GM12878 (cell line): Measurements from ENCODE around the gene PHC3. TPM values are rescaled to one million over a fixed set of nuclear protein-coding genes. Genes with fewer than 3 reads are reported as not detected.
A peak's percentile ranks its signal among the peaks of the same experiment; 100 is the strongest.

Experiments
- ATAC-seq: fragments of 200-7000 bp; cut with Tn5 transposase; 3 replicates; pipeline ENCODE4 v1.9.1; 2020; ENCODE audit warnings: mild to moderate bottlenecking, moderate library complexity
- BruUV-seq: library from RNA; stranded (reverse); fragments of 400-500 nt; replicated peaks from 2 replicates; lab custom pipeline; 2021; lab: Mats Ljungman, UMichigan
- CTCF ChIA-PET: fragments of 300-600 bp; sonication (Branson Sonifier 250); formaldehyde crosslinking; extraction: SDS; loops from one replicate; lab custom pipeline; 2021; ENCODE audit warnings: inconsistent platforms; lab: Yijun Ruan, JAX
- POLR2A ChIA-PET: fragments of 350-600 bp; formaldehyde crosslinking; extraction: SDS; loops from one replicate; lab custom pipeline; 2021; ENCODE audit warnings: inconsistent platforms; lab: Charles Lee
- RAD21 ChIA-PET: fragments of 300-600 bp; sonication (Branson Sonifier 250); formaldehyde crosslinking; loops from one replicate; lab custom pipeline; 2023; ENCODE audit warnings: antibody characterized with exemption; ENCODE audit not compliant: unreplicated experiment; lab: Charles Lee
- SMC1A ChIA-PET: fragments of 300-600 bp; sonication (Branson Sonifier 250); formaldehyde crosslinking; loops from one replicate; lab custom pipeline; 2023; ENCODE audit not compliant: unreplicated experiment, uncharacterized antibody; lab: Charles Lee
- DNase-seq: peaks from one replicate; pipeline ENCODE4 v3.0.0-alpha.2; 2011; ENCODE audit warnings: low read depth, low spot score
- FAIRE-seq: peaks from 3 replicates; lab custom pipeline; 2011; peaks lifted over from hg19 to GRCh38; lab: Jason Lieb, UNC
- H2AFZ ChIP-seq: 2 replicates; pipeline ENCODE4 v1.6.0; 2011; ENCODE audit warnings: low read depth, low read length, control low read depth; ENCODE audit not compliant: control insufficient read depth
- H3K27ac ChIP-seq: 2 replicates; pipeline ENCODE4 v1.5.1; 2011; ENCODE audit warnings: control low read depth; ENCODE audit not compliant: control insufficient read depth, insufficient read depth
- H3K27me3 ChIP-seq, 2 experiments: replicated peaks in 1 of 2; 2 replicates each; pipeline versions ENCODE4 v1.6.0 to v1.6.1; 2011; ENCODE audit warnings: low read length in 1 of 2; ENCODE audit not compliant: control insufficient read depth in 2 of 2, insufficient read depth in 2 of 2
- H3K36me3 ChIP-seq, 2 experiments: 2 replicates each; pipeline ENCODE4 v1.5.1; 2011; ENCODE audit warnings: low read length in 1 of 2; ENCODE audit not compliant: control insufficient read depth in 2 of 2, insufficient read depth in 2 of 2
- H3K4me1 ChIP-seq: 2 replicates; pipeline ENCODE4 v1.6.1; 2011; ENCODE audit warnings: mild to moderate bottlenecking, low read length, moderate library complexity, mixed read lengths; ENCODE audit not compliant: control insufficient read depth, insufficient read depth
- H3K4me2 ChIP-seq: 2 replicates; pipeline ENCODE4 v1.6.0; 2011; ENCODE audit warnings: control low read depth; ENCODE audit not compliant: control insufficient read depth, insufficient read depth
- H3K4me3 ChIP-seq: fragments of 200-600 bp; sonication (generic); 2 replicates; pipeline ENCODE4 v1.5.1; 2016
- H3K79me2 ChIP-seq: 2 replicates; pipeline ENCODE4 v1.6.0; 2011; ENCODE audit warnings: low read length; ENCODE audit not compliant: control insufficient read depth, insufficient read depth
- H3K9ac ChIP-seq: 2 replicates; pipeline ENCODE4 v1.8.0; 2011; ENCODE audit warnings: low read length, control low read depth, mixed read lengths; ENCODE audit not compliant: control insufficient read depth, insufficient read depth
- H3K9me3 ChIP-seq: replicated peaks from 3 replicates; pipeline ENCODE4 v1.5.1; 2011; ENCODE audit warnings: mild to moderate bottlenecking, low read length; ENCODE audit not compliant: control insufficient read depth, insufficient read depth
- H4K20me1 ChIP-seq: 2 replicates; pipeline ENCODE4 v1.6.0; 2011; ENCODE audit not compliant: control insufficient read depth, insufficient read depth
- HCFC1 ChIP-seq: fragments of 150-350 bp; IDR thresholded peaks from 2 replicates; pipeline ENCODE4 v1.6.1; 2014; ENCODE audit warnings: low read length
- IRF5 ChIP-seq: fragments of 450-650 bp; IDR thresholded peaks from 2 replicates; pipeline ENCODE4 v1.6.1; 2017; ENCODE audit warnings: borderline replicate concordance
- JUND ChIP-seq: IDR thresholded peaks from 2 replicates; pipeline ENCODE4 v1.6.1; 2012; ENCODE audit warnings: low read depth, mild to moderate bottlenecking, low read length, improper control_type of control experiment, moderate library complexity
- RCOR1 ChIP-seq: conservative IDR thresholded peaks from 2 replicates; pipeline ENCODE4 v1.6.1; 2012; ENCODE audit warnings: low read depth, low read length, improper control_type of control experiment
- RUNX3 ChIP-seq: IDR thresholded peaks from 2 replicates; pipeline ENCODE4 v1.6.1; 2012; ENCODE audit warnings: low read length, inconsistent platforms
- SPI1 ChIP-seq: IDR thresholded peaks from 2 replicates; pipeline ENCODE4 v1.6.1; 2011; ENCODE audit warnings: low read depth, mild to moderate bottlenecking, low read length, moderate library complexity, borderline replicate concordance; ENCODE audit not compliant: insufficient read depth
- ZNF592 ChIP-seq: fragments of 450-650 bp; IDR thresholded peaks from 2 replicates; pipeline ENCODE4 v1.6.1; 2017; ENCODE audit warnings: mild to moderate bottlenecking, moderate library complexity
- WGBS: methylation state at CpG from one replicate; pipeline ENCODE4 v1.1.6; 2016; ENCODE audit warnings: low lambda C conversion rate; ENCODE audit not compliant: insufficient replicate concordance, insufficient coverage; ENCODE audit errors: missing lambda C conversion rate; 5-methylcytosine and 5-hydroxymethylcytosine counted together
- in situ Hi-C: fragments of 300-500 bp; cut with MboI; formaldehyde crosslinking; loops from 9 replicates; pipeline ENCODE4 v1.14.3; 2018; ENCODE audit warnings: mixed read lengths
- intact Hi-C: fragments of 100-400 bp; cut with micrococcal nuclease; formaldehyde crosslinking; loops from one replicate; pipeline ENCODE4 v1.14.2; 2022; ENCODE audit not compliant: unreplicated experiment
- polyA plus RNA-seq, 11 experiments: library from polyadenylated mRNA; depleted of rRNA in 4 of 11; unstranded in 6 of 11; stranded (reverse) in 5 of 11; fragments of >200 nt; fragmentation: Nextera tagmentation in 4 of 11; fragmentation: Illumina TruSeq in 1 of 11; extraction: Ambion mirVana in 4 of 11; extraction: Trizol in 1 of 11; gene quantifications; 1 replicate in 1 of 11; 2 replicates in 10 of 11; pipeline versions ENCODE4 v1.2.1 to v1.2.3, GENCODE V29; 2011 to 2016; ENCODE audit warnings: inconsistent platforms in 2 of 11, missing spikeins in 2 of 11, low read depth in 1 of 11
- total RNA-seq, 4 experiments: library from RNA; depleted of rRNA in 3 of 4; stranded (reverse); fragments of >200 nt in 3 of 4; fragmentation: Illumina TruSeq in 1 of 4; extraction: Trizol in 1 of 4; gene quantifications; 2 replicates each; pipeline versions ENCODE4 v1.2.1 to v1.2.3, GENCODE V29; 2013 to 2021
- TF ChIP-seq, protein P1 (sequence below): fragments of 450-650 bp; IDR thresholded peaks from 2 replicates; pipeline ENCODE4 v1.6.1; 2016; ENCODE audit warnings: mild to moderate bottlenecking
- TF ChIP-seq, protein P2 (sequence below): fragments of 150-350 bp; IDR thresholded peaks from 2 replicates; pipeline ENCODE4 v1.6.1; 2016; ENCODE audit warnings: low read depth, low read length

Gene PHC3
- total and polyA plus RNA-seq, 10 of the 15 experiments (the other 5 are each of a cell fraction or from before 2014, with no cell fraction given) = 3.3 to 62.3 (median 22.1) TPM

DNA sequence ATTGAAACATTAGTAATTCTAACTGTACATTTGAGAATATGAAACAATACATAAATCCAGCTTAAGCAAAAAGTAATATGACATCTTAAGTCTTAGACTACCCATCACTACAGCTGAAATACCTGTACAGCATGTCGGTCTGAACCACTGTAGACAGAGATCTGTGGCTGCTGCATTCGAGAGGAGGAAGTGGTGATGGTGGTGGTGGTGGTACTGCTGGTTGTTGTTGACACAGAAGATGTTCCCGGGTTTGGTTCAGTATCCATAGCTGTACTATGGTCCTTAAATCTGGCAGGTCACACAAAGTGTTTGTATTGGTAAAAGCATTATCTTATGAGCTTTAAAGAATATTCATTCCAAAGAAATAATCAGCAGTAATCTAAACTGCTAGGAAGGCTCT lies 2.9 kb downstream of the PHC3 start (continued):
- TF ChIP-seq ZNF592 = no peak
- TF ChIP-seq RUNX3 = peak; percentile 70
- peak; percentile 72; the same call in 1 of the 2 replicates for TF ChIP-seq SPI1
- no peak for TF ChIP-seq JUND
- no peak for TF ChIP-seq IRF5

DNA sequence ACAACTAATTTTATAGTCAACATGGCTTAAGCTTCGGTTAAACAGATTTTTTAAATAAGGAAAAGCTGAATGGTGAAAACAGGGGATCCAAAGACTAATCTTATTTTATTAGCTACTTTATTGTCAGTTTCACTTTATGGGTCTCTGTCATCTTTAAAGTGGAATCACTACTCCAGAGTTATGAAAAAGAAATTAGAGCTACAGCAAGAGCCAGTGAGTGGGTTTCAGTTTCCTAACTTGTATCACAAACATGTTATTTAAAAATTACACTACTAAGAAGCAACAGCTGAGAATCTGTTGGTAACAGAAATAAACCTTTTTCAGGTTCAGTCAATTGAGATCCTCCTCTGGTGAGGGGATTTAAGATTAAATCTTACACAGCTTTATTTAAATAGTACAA lies 10.0 kb downstream of the PHC3 start:
- Histone ChIP-seq H3K27me3 (no peaks in the 10 kb centered on the region), H3K79me2 (peaks cover 74% of the 10 kb centered on the region), H3K27ac (peak overlapping the region; percentile 71), H3K9ac (peak overlapping the region; percentile 28; the same call in 1 of the 2 replicates), H3K4me2 (peak overlapping the region; percentile 75), H3K4me1 (peaks cover 13% of the 10 kb centered on the region), H4K20me1 (no peaks in the 10 kb centered on the region), H2AFZ (no peak overlapping the region), H3K36me3 (peaks cover 1 to 25% of the 10 kb centered on the region in 2 experiments; a peak in 3 of 4 replicates), H3K4me3 (peak overlapping the region; percentile 11; the same call in 1 of the 2 replicates), H3K9me3 (no peaks in the 10 kb centered on the region)
- ATAC-seq (peak; percentile 77), FAIRE-seq (no peak), DNase-seq (no peak)
- WGBS = 0% methylated on average over 1 of the region's 1 CpG
- intact Hi-C loops = no loop called here
- SMC1A ChIA-PET = interaction anchor here (0.8 to 9.4 kb wide), 17 partner anchors 8 to 239 kb away, joined by 3 to 115 read pairs (median 4); partner anchors contain the start of gene PHC3
- CTCF ChIA-PET = interaction anchor here (0.7 to 2.7 kb wide), 9 partner anchors 9 to 309 kb away, joined by 3 to 14 read pairs (median 3); no protein-coding TSS in a partner anchor
- RAD21 ChIA-PET = interaction anchor here (0.6 to 6.0 kb wide), 13 partner anchors 8 to 242 kb away, joined by 3 to 49 read pairs (median 3); no protein-coding TSS in a partner anchor
- in situ Hi-C loops = no loop called here
- BruUV-seq = no TSS peak
- POLR2A ChIA-PET = interaction anchor here (0.6 to 2.5 kb wide), 8 partner anchors 9 to 241 kb away, joined by 3 to 9 read pairs (median 4); partner anchors contain the start of gene PHC3
- TF ChIP-seq, protein P1, sequence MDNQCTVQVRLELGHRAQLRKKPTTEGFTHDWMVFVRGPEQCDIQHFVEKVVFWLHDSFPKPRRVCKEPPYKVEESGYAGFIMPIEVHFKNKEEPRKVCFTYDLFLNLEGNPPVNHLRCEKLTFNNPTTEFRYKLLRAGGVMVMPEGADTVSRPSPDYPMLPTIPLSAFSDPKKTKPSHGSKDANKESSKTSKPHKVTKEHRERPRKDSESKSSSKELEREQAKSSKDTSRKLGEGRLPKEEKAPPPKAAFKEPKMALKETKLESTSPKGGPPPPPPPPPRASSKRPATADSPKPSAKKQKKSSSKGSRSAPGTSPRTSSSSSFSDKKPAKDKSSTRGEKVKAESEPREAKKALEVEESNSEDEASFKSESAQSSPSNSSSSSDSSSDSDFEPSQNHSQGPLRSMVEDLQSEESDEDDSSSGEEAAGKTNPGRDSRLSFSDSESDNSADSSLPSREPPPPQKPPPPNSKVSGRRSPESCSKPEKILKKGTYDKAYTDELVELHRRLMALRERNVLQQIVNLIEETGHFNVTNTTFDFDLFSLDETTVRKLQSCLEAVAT = no peak
- TF ChIP-seq RCOR1 (no peak), HCFC1 (no peak)
- TF ChIP-seq, protein P2, sequence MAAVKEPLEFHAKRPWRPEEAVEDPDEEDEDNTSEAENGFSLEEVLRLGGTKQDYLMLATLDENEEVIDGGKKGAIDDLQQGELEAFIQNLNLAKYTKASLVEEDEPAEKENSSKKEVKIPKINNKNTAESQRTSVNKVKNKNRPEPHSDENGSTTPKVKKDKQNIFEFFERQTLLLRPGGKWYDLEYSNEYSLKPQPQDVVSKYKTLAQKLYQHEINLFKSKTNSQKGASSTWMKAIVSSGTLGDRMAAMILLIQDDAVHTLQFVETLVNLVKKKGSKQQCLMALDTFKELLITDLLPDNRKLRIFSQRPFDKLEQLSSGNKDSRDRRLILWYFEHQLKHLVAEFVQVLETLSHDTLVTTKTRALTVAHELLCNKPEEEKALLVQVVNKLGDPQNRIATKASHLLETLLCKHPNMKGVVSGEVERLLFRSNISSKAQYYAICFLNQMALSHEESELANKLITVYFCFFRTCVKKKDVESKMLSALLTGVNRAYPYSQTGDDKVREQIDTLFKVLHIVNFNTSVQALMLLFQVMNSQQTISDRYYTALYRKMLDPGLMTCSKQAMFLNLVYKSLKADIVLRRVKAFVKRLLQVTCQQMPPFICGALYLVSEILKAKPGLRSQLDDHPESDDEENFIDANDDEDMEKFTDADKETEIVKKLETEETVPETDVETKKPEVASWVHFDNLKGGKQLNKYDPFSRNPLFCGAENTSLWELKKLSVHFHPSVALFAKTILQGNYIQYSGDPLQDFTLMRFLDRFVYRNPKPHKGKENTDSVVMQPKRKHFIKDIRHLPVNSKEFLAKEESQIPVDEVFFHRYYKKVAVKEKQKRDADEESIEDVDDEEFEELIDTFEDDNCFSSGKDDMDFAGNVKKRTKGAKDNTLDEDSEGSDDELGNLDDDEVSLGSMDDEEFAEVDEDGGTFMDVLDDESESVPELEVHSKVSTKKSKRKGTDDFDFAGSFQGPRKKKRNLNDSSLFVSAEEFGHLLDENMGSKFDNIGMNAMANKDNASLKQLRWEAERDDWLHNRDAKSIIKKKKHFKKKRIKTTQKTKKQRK = no peak
